Activated T-helper 1 cell treated with anti-CD3 and anti-CD28 coated beads, Interleukin-12 subunit alpha, Interleukin-12 subunit beta, Interleukin-2, Interleukin-4 antibody, amounts not matched to agents 30 ng/mL and 10 ng/mL and 1 ng/mL, durations not matched to agents 14 hours and 24 hours and 36 hours (primary cell): Measurements from ENCODE around the gene CBLN3. TPM values are rescaled to one million over a fixed set of nuclear protein-coding genes. Genes with fewer than 3 reads are reported as not detected.
"Not testable (repeated sequence)": the region's sequence is repeated elsewhere in the genome, so short reads cannot be mapped to it uniquely, and the experiment has no call there.

Experiments used
- DNase-seq: peaks from one replicate; pipeline ENCODE4 v3.0.0; 2021; ENCODE audit warnings: low spot score
- H3K27ac Mint-ChIP-seq: one replicate; pipeline ENCODE4 v1.8.0; 2021; ENCODE audit warnings: mild to moderate bottlenecking, mixed read lengths
- H3K27me3 Mint-ChIP-seq: one replicate; pipeline ENCODE4 v1.8.0; 2022; ENCODE audit warnings: mild to moderate bottlenecking, moderate library complexity, mixed read lengths; ENCODE audit not compliant: insufficient read depth
- H3K36me3 Mint-ChIP-seq: one replicate; pipeline ENCODE4 v1.8.0; 2021; ENCODE audit warnings: low read depth, mixed read lengths
- H3K4me1 Mint-ChIP-seq: one replicate; pipeline ENCODE4 v1.8.0; 2021; ENCODE audit warnings: low read depth, mixed read lengths
- H3K4me3 Mint-ChIP-seq: one replicate; pipeline ENCODE4 v1.8.0; 2021; ENCODE audit warnings: mild to moderate bottlenecking, moderate library complexity, mixed read lengths
- H3K9me3 Mint-ChIP-seq: one replicate; pipeline ENCODE4 v1.8.0; 2021; ENCODE audit warnings: mixed read lengths
- intact Hi-C: fragments of 100-400 bp; cut with micrococcal nuclease; formaldehyde crosslinking; loops from one replicate; pipeline ENCODE4 v1.15.1; 2024
- total RNA-seq: library from RNA; stranded (reverse); gene quantifications from 2 replicates; pipeline ENCODE4 v1.2.3, GENCODE V29; 2022

CBLN3 gene
- total RNA-seq = 5.2 and 5.5 TPM in 2 replicates

DNA sequence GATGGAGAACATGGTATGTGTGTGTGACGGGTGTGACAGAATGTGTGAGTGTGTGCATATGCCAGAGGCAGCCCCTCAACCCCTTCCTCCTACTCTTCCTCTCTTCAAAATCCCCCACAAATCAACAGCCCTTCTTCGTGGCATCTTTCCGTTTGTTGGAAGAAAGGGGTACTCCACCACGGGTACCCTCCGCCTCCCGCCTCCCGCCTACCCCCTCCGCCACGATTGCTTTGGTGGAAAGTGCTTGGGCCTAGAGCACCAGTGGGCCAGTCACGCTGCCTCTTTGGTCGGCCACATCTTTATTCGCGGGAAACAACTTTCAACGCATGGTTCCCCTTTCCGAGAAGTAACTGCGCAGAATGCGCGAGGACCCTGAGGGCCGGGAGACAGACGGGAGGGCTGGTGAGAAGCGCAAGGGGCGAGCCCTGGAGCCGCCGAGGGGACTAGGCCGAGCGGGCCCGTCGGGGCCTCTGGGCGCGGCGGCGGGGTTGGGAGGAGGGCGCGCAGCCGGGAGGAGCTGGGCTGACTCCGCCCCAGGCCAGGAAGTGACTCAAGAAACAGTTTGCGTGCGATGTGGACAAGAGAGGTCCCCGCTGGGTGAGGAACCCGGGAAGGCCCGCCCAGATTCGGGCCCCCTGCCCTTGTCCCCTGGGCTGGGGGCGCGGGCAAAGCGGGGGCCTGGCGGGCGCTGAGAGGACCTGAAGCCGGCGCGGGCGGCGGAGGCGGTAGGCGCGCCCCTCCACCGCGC is at the start of gene CBLN3, which contains the start of gene KHNYN:
CBLN3 (minus strand) TSS at position 274 of the 748 bp plus-strand sequence. CDS start 614 bp downstream, outside the sequence.
KHNYN (plus strand) TSS at position 560 of the 748 bp plus-strand sequence. CDS start 777 bp downstream, outside the sequence.
- intact Hi-C loops = loop anchor here (2.0 to 10.0 kb wide), 4 partner anchors 31 to 1897 kb away; partner anchors contain the start of genes IRF9, NYNRIN and PABPN1
- peak; percentile 87 for DNase-seq
- no peaks in the 10 kb centered on the region for H3K9me3 Mint-ChIP-seq
- H3K36me3 Mint-ChIP-seq = peaks cover 19% of the 10 kb centered on the region
- peak within 1 kb of the TSS; percentile 98 for H3K27ac Mint-ChIP-seq
- H3K4me3 Mint-ChIP-seq = peak within 1 kb of the TSS; percentile 92
- no peaks in the 10 kb centered on the region for H3K27me3 Mint-ChIP-seq
- H3K4me1 Mint-ChIP-seq = peaks cover 53% of the 10 kb centered on the region

DNA sequence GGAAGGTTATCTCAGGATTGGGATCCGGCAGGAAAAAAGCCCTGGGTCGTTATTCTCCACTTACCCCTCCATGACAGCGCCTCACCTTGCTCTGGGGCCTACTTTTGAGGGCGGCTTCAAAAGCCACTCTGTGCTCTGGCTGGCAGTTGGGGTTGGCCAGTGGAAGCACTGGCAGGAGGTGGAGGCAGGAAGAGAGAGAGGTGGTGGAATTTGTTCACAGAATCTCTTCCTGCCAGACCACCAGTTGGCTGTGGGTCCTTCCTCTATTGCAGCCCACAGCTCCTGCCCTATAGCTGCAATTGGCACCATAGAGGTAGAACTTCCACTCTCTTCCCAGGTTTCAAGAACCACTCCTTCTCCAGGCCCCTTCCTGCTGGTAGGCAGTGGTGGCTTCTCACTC is 45.8 kb upstream of the CBLN3 start:
- H3K36me3 Mint-ChIP-seq = no peaks in the 10 kb centered on the region
- H3K4me3 Mint-ChIP-seq = no peak overlapping the region
- DNase-seq = no peak
- H3K27ac Mint-ChIP-seq = no peak overlapping the region
- no peaks in the 10 kb centered on the region for H3K4me1 Mint-ChIP-seq
- peaks cover 13% of the 10 kb centered on the region for H3K9me3 Mint-ChIP-seq
- intact Hi-C loops = no loop called here
- H3K27me3 Mint-ChIP-seq = peaks cover 2% of the 10 kb centered on the region

DNA sequence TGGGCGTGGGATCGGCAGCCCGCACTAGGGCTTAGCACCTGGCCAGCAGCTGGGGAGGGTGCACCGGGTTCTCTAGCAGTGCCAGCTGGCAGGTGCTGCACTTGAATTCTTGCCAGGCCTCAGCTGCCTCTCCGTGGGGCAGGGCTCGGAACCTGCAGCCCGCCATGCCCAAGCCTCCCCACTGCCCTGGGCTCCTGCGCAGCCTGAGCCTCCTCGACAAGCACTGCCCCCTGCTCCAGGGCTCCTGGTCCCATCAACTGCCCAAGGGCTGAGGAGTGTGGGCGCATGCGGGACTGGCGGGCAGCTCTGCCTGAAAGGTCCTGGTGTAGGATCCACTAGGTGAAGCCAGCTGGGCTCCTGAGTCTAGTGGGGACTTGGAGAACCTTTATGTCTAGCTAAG is 43.7 kb upstream of the CBLN3 start:
- Mint-ChIP-seq H3K27ac (no peak overlapping the region), H3K9me3 (peaks cover 10% of the 10 kb centered on the region), H3K36me3 (no peaks in the 10 kb centered on the region), H3K4me3 (no peak overlapping the region), H3K4me1 (no peaks in the 10 kb centered on the region), H3K27me3 (peaks cover 2% of the 10 kb centered on the region)
- intact Hi-C loops = no loop called here
- no peak for DNase-seq

DNA sequence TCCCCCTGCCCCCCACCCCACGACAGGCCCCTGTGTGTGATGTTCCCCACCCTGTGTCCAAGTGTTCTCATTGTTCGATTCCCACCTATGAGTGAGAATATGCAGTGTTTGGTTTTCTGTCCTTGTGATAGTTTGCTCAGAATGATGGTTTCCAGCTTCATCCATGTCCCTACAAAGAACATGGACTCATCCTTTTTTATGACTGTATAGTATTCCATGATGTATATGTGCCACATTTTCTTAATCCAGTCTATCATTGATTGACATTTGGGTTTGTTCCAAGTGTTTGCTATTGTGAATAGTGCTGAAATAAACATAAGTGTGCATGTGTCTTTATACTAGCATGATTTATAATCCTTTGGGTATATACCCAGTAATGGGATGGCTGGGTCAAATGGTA is 41.0 kb upstream of the CBLN3 start:
- DNase-seq, H3K36me3 Mint-ChIP-seq, H3K4me1 Mint-ChIP-seq, H3K4me3 Mint-ChIP-seq, intact Hi-C loops, H3K27me3 Mint-ChIP-seq, H3K27ac Mint-ChIP-seq: not testable (repeated sequence)
- peaks cover 16% of the 10 kb centered on the region for H3K9me3 Mint-ChIP-seq

DNA sequence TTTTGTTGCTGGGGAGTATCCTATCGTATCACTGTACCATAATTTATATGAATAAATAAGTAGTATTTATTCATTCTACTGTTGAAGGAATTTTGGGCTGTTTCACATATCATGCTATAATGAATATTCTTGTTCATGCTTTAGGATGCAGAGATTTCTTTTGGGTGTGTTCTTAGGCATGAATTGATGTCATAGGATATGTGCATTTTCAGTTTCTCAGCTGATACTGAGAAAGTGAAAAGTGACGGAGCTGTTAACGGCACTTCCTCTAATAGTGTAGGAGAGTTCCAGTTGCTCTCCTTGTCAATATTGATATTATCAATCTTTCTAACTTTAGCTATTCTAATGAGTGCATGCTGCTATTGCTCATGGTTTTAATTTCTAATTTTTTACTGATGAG is 36.3 kb upstream of the CBLN3 start:
- no peak overlapping the region for H3K4me3 Mint-ChIP-seq
- H3K36me3 Mint-ChIP-seq = peaks cover 2% of the 10 kb centered on the region
- peaks cover 6% of the 10 kb centered on the region for H3K4me1 Mint-ChIP-seq
- intact Hi-C loops = no loop called here
- H3K9me3 Mint-ChIP-seq = peaks cover 11% of the 10 kb centered on the region
- H3K27ac Mint-ChIP-seq = no peak overlapping the region
- no peak for DNase-seq
- peaks cover 2% of the 10 kb centered on the region for H3K27me3 Mint-ChIP-seq

DNA sequence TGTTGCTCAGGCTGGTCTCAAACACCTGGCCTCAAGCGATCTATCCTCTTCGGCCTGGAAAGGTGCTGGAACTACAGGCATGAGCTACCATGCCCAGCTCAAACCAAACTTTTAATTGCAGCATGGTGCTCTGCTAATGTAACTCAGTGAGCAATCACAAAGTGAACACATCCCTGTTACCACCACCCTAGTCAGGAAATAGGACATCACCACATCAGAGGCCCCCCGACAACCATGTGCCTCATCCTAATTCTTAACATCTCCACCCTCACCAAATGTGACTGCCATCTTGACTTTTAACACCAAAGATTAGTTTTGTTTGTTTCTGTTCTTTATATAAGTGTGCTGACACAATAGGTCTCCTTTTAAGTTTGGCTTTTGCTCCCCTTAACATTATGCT is 35.9 kb upstream of the CBLN3 start:
- H3K27me3 Mint-ChIP-seq = peaks cover 2% of the 10 kb centered on the region
- H3K27ac Mint-ChIP-seq = no peak overlapping the region
- no peak for DNase-seq
- H3K4me1 Mint-ChIP-seq = peaks cover 6% of the 10 kb centered on the region
- peaks cover 2% of the 10 kb centered on the region for H3K36me3 Mint-ChIP-seq
- H3K4me3 Mint-ChIP-seq = no peak overlapping the region
- intact Hi-C loops = no loop called here
- peaks cover 7% of the 10 kb centered on the region for H3K9me3 Mint-ChIP-seq

DNA sequence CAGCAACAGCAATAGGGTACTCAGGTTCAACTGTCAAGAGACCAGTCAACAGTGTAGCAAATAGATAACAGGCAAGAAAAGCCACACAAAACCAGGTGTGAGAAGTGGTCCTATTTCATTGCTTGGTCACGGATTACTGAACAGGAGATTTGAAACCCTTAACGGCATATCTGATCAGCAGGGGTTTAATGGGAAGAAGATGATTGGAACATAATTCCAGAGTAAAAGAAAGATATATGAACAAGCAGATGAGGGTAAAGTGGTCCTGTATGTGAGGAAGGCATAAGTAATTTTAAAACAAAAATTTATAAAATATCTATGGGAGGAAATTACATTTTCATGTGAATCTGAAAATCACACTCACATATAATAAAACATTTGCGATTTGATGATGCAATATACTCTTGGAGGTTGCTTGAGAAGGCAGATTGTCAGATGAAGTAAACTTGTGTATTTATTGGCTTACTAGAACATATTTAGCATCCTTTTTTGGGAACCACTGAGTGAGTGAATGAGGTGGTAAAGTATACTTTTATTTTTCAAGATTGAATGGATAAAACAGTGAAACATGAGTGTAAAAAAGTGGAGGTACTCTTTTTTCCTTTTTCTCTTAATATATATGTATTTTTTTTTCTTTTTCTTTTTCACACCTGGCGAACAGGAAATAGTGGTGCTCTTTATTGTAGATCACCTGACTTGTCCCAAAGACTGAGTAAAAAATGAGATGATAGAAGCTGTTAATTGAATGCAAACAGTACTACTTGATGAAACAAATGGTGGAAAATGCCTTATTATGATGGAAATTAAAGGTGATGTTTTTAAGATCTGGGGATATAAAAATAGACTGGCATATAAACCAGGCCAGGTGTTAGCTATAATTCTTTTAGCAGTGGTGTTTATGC is 34.7 kb upstream of the CBLN3 start:
- Mint-ChIP-seq H3K27ac (no peak overlapping the region), H3K4me1 (peaks cover 6% of the 10 kb centered on the region), H3K9me3 (peaks cover 6% of the 10 kb centered on the region), H3K4me3 (no peak overlapping the region), H3K36me3 (peaks cover 2% of the 10 kb centered on the region), H3K27me3 (peaks cover 2% of the 10 kb centered on the region)
- DNase-seq = no peak
- intact Hi-C loops = no loop called here

DNA sequence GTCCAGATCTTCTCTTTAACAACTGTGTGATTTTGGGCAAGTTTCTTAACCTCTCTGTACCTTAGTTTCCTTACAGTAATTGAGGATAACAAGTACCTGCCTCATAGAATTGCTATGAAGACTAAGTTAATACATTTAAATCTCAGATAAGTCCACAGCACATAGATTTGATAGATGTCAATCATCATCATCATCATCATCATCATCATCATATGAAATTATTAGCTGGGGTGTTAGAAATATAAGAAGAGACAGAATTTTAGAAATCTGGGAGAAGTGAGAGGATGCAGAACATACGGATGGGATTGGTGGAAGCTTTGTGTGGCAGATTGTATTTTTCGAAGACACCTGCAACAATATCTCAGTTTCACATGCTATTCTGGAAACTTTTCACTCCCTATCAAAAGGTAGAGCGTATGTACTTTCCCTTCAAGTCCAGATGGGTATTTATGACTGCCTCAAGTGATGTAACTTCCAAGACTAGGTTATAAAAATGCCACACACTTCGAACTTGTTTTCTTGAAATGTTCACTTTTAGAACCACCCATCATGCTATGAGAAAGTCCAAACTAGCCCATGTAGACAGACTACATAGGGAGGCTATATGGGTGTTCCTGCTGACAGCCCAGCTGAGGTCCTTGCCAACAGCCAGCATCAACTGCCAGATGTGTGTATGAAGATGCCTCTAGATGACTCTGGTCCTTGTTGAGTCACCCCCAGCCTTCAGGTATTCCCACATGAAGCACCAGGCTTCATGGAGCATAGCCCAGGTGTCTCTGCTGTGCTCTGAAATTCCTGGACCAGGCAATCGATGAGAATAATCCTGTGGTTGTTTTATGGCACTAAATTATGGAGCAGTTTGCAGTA is 33.8 kb upstream of the CBLN3 start:
- Mint-ChIP-seq H3K4me1 (peaks cover 6% of the 10 kb centered on the region), H3K27me3 (peaks cover 2% of the 10 kb centered on the region), H3K9me3 (peaks cover 6% of the 10 kb centered on the region), H3K36me3 (peaks cover 2% of the 10 kb centered on the region), H3K27ac (no peak overlapping the region), H3K4me3 (no peak overlapping the region)
- intact Hi-C loops = no loop called here
- no peak for DNase-seq

DNA sequence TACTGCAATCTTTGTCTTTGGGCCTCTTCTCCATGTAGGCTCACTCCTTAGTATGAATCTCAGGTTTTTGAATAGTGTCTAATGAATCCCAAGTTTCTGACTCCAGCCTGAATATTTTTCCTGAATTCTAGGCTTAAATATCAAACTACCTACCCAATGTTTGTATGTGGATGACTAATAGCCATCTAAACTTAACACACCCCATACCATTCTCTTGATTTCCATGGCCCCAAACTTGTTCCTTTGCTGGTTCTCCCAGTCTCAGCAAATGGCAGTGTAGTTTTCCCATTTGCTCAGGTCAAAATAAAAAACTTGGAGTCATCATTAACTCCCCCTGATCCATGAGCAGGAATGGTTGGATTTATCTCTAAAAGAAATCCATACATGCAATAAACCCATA is 31.9 kb upstream of the CBLN3 start:
- intact Hi-C loops = no loop called here
- no peaks in the 10 kb centered on the region for H3K27me3 Mint-ChIP-seq
- H3K4me1 Mint-ChIP-seq = peaks cover 6% of the 10 kb centered on the region
- no peak overlapping the region for H3K27ac Mint-ChIP-seq
- DNase-seq = no peak
- H3K4me3 Mint-ChIP-seq = no peak overlapping the region
- H3K36me3 Mint-ChIP-seq = peaks cover 2% of the 10 kb centered on the region
- H3K9me3 Mint-ChIP-seq = no peaks in the 10 kb centered on the region

DNA sequence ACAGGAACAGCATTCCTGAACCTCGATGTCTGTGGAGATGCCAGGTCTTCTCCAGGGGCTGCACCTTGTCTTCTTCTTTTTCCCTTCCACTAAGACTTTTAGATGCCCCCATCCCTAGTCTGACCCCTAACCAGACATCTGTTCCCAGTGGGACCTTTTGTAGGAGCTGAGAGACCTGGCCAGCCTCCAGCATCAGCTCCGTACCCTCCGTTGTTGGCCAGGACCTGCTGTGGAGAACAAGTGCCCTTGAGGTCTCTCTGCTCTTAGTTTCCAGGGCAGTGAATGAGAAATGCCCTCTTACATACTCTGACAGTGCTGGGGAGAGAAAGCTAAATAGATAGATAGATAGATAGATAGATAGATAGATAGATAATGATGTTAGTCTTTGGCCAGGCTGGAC is 29.9 kb upstream of the CBLN3 start:
- H3K36me3 Mint-ChIP-seq = no peaks in the 10 kb centered on the region
- H3K4me3 Mint-ChIP-seq = no peak overlapping the region
- H3K27me3 Mint-ChIP-seq = no peaks in the 10 kb centered on the region
- intact Hi-C loops = no loop called here
- H3K4me1 Mint-ChIP-seq = peaks cover 1% of the 10 kb centered on the region
- no peak for DNase-seq
- H3K27ac Mint-ChIP-seq = no peak overlapping the region
- H3K9me3 Mint-ChIP-seq = peaks cover 3% of the 10 kb centered on the region

DNA sequence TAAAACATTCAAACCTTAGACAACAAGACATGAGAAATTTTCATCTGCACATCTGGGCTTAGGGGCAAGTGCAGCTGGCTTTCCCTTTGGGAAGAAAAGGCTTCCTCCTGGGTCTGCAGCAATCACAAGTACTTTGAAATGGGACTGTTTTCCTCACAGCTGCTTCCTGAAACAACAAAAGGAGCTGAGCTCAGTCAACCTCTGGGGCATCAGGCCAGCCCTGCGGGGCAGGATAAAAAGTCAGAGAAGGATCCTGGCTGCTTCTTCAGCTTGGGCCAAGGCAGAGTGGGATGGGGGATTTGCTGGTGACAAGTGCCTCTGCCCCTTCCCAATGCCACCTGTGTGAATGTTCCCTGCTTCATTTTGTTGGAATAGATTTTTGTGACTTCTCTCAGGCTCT is 29.3 kb upstream of the CBLN3 start:
- H3K4me3 Mint-ChIP-seq = no peak overlapping the region
- no peaks in the 10 kb centered on the region for H3K4me1 Mint-ChIP-seq
- H3K9me3 Mint-ChIP-seq = peaks cover 9% of the 10 kb centered on the region
- intact Hi-C loops = no loop called here
- DNase-seq = no peak
- H3K36me3 Mint-ChIP-seq = peaks cover 3% of the 10 kb centered on the region
- no peak overlapping the region for H3K27ac Mint-ChIP-seq
- H3K27me3 Mint-ChIP-seq = no peaks in the 10 kb centered on the region

DNA sequence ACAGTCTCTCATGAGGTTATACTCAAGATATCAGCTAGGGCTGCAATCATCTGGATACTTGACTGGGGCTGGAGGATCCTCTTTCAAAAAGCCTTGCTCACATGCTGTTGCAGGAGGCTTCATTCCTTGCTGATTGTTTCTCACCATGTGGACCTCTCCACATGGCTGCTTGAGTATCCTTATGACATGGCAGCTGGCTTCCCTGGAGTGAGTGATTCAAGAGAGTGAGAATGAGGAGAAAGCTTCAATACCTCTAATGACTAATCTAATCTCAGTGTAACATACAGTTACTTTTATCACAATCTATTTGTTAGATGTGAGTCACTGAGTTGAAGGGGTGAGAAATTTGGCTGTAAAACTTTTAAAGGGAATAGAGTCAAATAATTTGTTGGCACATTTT is 27.5 kb upstream of the CBLN3 start:
- Mint-ChIP-seq H3K4me3 (no peak overlapping the region), H3K27ac (no peak overlapping the region), H3K9me3 (peaks cover 9% of the 10 kb centered on the region), H3K4me1 (no peaks in the 10 kb centered on the region), H3K36me3 (peaks cover 3% of the 10 kb centered on the region), H3K27me3 (no peaks in the 10 kb centered on the region)
- intact Hi-C loops = no loop called here
- DNase-seq = no peak
